GM19467 (cell line): ENCODE results near the gene SH2D4B.
A peak's percentile ranks its signal among the peaks of the same experiment; 100 is the strongest.

ENCODE experiments used
- ATAC-seq: cut with Tn5 transposase; IDR thresholded peaks from one replicate; pipeline ENCODE4 v1.9.1; 2021; ENCODE audit warnings: mild to moderate bottlenecking, moderate library complexity; ENCODE audit not compliant: unreplicated experiment

The SH2D4B gene

GRCh38 chr10:80674809-80675208 lies 137.1 kb downstream of the SH2D4B start:
- ATAC-seq, result no peak

GRCh38 chr10:80681142-80681541 lies 143.4 kb downstream of the SH2D4B start:
- no peak for ATAC-seq

GRCh38 chr10:80684259-80684658 lies 146.6 kb downstream of the SH2D4B start:
- peak; percentile 74 for ATAC-seq

- ATAC-seq, result no peak
Measured at GRCh38 chr10:80685355-80685754, 147.7 kb downstream of the SH2D4B start.

DNA sequence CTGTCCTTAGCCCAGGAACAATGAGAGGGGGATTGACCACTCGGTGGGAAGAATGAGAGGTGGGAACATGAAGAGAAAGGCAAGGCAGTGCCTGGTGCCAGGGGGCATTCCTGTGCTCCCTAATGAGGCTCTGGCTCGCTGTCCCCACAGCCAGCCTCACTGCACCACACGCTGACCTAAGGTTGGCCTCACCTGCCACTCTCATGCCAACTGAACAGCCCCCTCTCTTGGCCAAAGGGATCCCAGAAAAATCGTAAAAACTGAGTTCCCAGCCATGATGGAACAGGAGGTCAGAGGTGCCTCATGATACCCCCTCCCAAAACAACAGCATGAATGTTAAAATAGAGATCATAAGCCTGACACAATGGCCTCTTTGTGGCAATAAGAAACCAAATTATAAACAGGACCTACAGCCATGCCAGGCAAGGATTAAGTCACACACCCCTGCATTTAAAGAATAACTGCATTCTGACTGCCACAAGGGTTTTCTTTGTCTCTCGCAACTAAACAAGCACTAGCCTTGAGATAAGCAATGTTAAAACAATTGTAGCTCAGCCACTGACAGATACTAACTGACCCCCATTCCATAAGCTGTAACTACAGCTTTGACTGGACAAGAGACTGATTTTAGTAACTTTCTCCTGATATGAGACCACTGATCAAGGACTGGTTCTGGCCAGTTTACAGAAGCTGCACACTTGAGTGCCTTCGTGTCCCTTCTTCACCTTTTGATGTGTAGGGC lies 149.2 kb downstream of the SH2D4B start:
- ATAC-seq, result no peak

GRCh38 chr10:80687476-80687789 lies 149.7 kb downstream of the SH2D4B start:
- no peak for ATAC-seq

- ATAC-seq, result no peak
Measured at GRCh38 chr10:80690434-80690833, 152.7 kb downstream of the SH2D4B start.

GRCh38 chr10:80691441-80691840 lies 153.7 kb downstream of the SH2D4B start:
- no peak for ATAC-seq

DNA sequence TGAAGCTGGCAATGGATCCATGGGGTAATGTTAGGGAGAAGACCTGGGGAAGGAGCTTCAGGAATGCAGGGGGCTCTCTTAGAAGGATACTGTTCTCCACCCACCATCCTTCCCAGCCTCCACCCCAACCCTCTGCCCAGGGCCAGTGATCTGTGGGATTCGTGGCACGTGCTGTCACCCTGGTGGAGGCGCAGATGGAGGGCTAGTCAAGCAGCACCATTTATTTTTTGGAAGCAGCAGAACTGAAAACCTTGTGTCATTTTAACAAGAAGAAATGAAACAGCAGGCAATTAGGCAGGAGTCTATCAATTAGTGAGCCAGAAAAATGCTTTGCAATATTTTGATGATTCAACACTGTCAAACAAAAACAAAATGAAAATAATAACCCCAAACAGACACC lies 155.9 kb downstream of the SH2D4B start:
- no peak for ATAC-seq

DNA sequence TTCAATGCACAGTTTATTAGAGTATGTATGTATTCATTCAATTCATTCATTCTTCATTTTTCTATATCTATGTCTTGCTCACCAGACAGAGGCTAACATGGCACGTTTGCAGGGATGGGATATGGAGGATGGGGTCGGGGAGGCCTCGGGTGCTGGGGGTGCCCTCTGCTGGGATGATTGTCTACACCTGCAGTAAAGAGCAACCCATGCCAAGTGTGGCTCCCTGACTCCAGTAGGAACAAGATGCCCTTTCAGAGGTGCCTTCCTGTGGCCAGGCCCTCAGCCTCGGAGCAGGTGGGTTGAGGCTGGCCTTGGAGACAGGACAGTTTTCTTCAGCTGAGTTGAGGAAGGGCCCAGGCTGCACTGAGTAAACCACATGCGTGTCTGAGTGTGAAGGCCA lies 157.2 kb downstream of the SH2D4B start:
- ATAC-seq, result no peak
